ENCODE data around the gene GRPEL2. TPM values are rescaled to one million over a fixed set of nuclear protein-coding genes. Genes with fewer than 3 reads are reported as not detected.
A peak's percentile ranks its signal among the peaks of the same experiment; 100 is the strongest.

GRPEL2 gene
- polyA plus RNA-seq, 3 donors: 1.9 to 2.7 (median 2.0) TPM

GRCh38 chr5:149345892-149346222 is 558 bp downstream of the GRPEL2 start:
- Histone ChIP-seq H4K20me1 (ENCODE audit: insufficient read depth, low read length) (no peaks in the 10 kb centered on the region), H3K27me3 (ENCODE audit: control insufficient read depth in 2 of 2, insufficient read depth in 2 of 2, low read length in 2 of 2) (no peaks in the 10 kb centered on the region), H3K4me3 (replicated peaks in 1 of 3; ENCODE audit: low read depth in 2 of 3, low read length in 3 of 3) (peak overlapping the region; percentile 61 to 95 (median 80)), H3K27ac (ENCODE audit: low read depth in 1 of 2, low read length in 2 of 2) (peak overlapping the region; percentile 51 to 76), H3K4me2 (replicated peaks; ENCODE audit: extremely low read depth, low read length, poor library complexity, severe bottlenecking) (peak overlapping the region; percentile 98), H3K79me2 (ENCODE audit: insufficient read depth, low read length) (peaks cover 45% of the 10 kb centered on the region), H3K9me3 (replicated peaks in 1 of 2; ENCODE audit: control insufficient read depth in 1 of 2, insufficient read depth in 1 of 2, low read length in 2 of 2) (no peaks in the 10 kb centered on the region), H3K36me3 (replicated peaks in 1 of 2; ENCODE audit: control insufficient read depth in 1 of 2, insufficient read depth in 2 of 2, low read length in 2 of 2) (peaks cover 31 to 38% of the 10 kb centered on the region in 2 donors), H2AFZ (ENCODE audit: insufficient read depth, low read depth, low read length, poor library complexity, severe bottlenecking) (peak overlapping the region; percentile 92), H3K4me1 (ENCODE audit: control insufficient read depth in 1 of 2, insufficient read depth in 2 of 2, low read length in 2 of 2) (peaks cover 23 to 26% of the 10 kb centered on the region in 2 donors), H3K9ac (ENCODE audit: insufficient read depth, low read length, poor library complexity, severe bottlenecking) (peak overlapping the region; percentile 69)
- peak overlapping the region; percentile 95 to 96 for H3K4me3 Mint-ChIP-seq
- H3K4me1 Mint-ChIP-seq: peaks cover 31% of the 10 kb centered on the region
- no peak for DNase-seq
- H3K9me3 Mint-ChIP-seq: peaks cover 0 to 3% (median 0%) of the 10 kb centered on the region in 7 donors
- WGBS (ENCODE audit: insufficient coverage): 0% methylated on average over 4 of the region's 11 CpGs
- intact Hi-C loops (cut with micrococcal nuclease): no loop called here
- no peak for TF ChIP-seq CTCF (IDR thresholded peaks at IDR 0.05)
- peak overlapping the region in 6 of 7 donors; percentile 46 to 90 (median 88) for H3K27ac Mint-ChIP-seq
- H3K27me3 Mint-ChIP-seq (ENCODE audit: low read depth in 3 of 3): peaks cover 0 to 2% (median 0%) of the 10 kb centered on the region in 3 donors
- peaks cover 29 to 32% of the 10 kb centered on the region in 2 donors for H3K36me3 Mint-ChIP-seq

DNA sequence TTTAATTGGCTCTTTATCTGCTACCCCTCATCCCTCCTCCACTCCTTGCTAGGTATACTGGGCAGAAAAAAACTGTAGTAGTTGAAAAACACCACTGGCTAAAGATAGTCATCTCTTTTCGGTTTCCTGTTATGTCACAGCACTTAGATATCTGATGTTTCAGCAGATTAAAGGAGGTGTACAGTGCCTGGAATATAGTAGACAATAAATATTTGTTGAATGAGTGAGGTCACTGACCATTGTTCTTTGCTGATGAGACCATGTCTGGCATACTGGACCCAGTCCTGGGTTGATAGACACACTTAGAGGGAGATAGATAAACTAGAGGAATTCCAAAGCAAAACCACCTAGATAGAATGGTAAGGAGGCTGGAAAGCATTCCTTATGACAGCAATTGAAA is 3.2 kb downstream of the GRPEL2 start:
- H3K4me1 ChIP-seq (ENCODE audit: control insufficient read depth in 1 of 2, insufficient read depth in 2 of 2, low read length in 2 of 2): peaks cover 23 to 26% of the 10 kb centered on the region in 2 donors
- no peaks in the 10 kb centered on the region for H3K9me3 ChIP-seq (replicated peaks in 1 of 2; ENCODE audit: control insufficient read depth in 1 of 2, insufficient read depth in 1 of 2, low read length in 2 of 2)
- H3K4me2 ChIP-seq (replicated peaks; ENCODE audit: extremely low read depth, low read length, poor library complexity, severe bottlenecking): no peak overlapping the region
- WGBS (ENCODE audit: insufficient coverage): 100% methylated on average over 1 of the region's 1 CpG
- DNase-seq: no peak
- Mint-ChIP-seq H3K4me1 (peaks cover 31% of the 10 kb centered on the region), H3K36me3 (peaks cover 53 to 54% of the 10 kb centered on the region in 2 donors), H3K9me3 (peaks cover 0 to 3% (median 0%) of the 10 kb centered on the region in 7 donors), H3K27ac (no peak overlapping the region), H3K4me3 (no peak overlapping the region), H3K27me3 (ENCODE audit: low read depth in 3 of 3) (peaks cover 0 to 2% (median 0%) of the 10 kb centered on the region in 3 donors)
- no peak for TF ChIP-seq CTCF (IDR thresholded peaks at IDR 0.05)
- H3K4me3 ChIP-seq (replicated peaks in 1 of 3; ENCODE audit: low read depth in 2 of 3, low read length in 3 of 3): no peak overlapping the region
- H2AFZ ChIP-seq (ENCODE audit: insufficient read depth, low read depth, low read length, poor library complexity, severe bottlenecking): no peak overlapping the region
- H3K27me3 ChIP-seq (ENCODE audit: control insufficient read depth in 2 of 2, insufficient read depth in 2 of 2, low read length in 2 of 2): no peaks in the 10 kb centered on the region
- H3K9ac ChIP-seq (ENCODE audit: insufficient read depth, low read length, poor library complexity, severe bottlenecking): no peak overlapping the region
- peaks cover 51% of the 10 kb centered on the region for H3K79me2 ChIP-seq (ENCODE audit: insufficient read depth, low read length)
- intact Hi-C loops (cut with micrococcal nuclease): no loop called here
- H3K36me3 ChIP-seq (replicated peaks in 1 of 2; ENCODE audit: control insufficient read depth in 1 of 2, insufficient read depth in 2 of 2, low read length in 2 of 2): peaks cover 58 to 65% of the 10 kb centered on the region in 2 donors
- no peaks in the 10 kb centered on the region for H4K20me1 ChIP-seq (ENCODE audit: insufficient read depth, low read length)
- H3K27ac ChIP-seq (ENCODE audit: low read depth in 1 of 2, low read length in 2 of 2): no peak overlapping the region
